Neural cell (in vitro differentiated cells): ENCODE results near the gene ROBO1. TPM values are rescaled to one million over a fixed set of nuclear protein-coding genes. Genes with fewer than 3 reads are reported as not detected.

Experiments used
- H2AFZ ChIP-seq: fragments of 200-600, 300-800 bp; sonication (generic), shearing (Covaris generic); 2 replicates; pipeline ENCODE4 v1.6.0; 2014; ENCODE audit warnings: low read depth, mild to moderate bottlenecking, antibody characterized with exemption, low read length, moderate library complexity
- H3F3A ChIP-seq: fragments of 200-600 bp; shearing (Covaris generic); 2 replicates; pipeline ENCODE4 v1.6.1; 2016; ENCODE audit warnings: mild to moderate bottlenecking, moderate library complexity, mixed read lengths, antibody characterized with exemption, low read length; ENCODE audit not compliant: insufficient read depth, poor library complexity, severe bottlenecking
- H3K27ac ChIP-seq: fragments of 200-600, 300-800 bp; sonication (generic), shearing (Covaris generic); 2 replicates; pipeline ENCODE4 v1.5.1; 2014; ENCODE audit warnings: mild to moderate bottlenecking, low read length, moderate library complexity
- H3K27me3 ChIP-seq: fragments of 300-800, 200-600 bp; sonication (generic), shearing (Covaris generic); 2 replicates; pipeline ENCODE4 v1.6.0; 2014; ENCODE audit warnings: mild to moderate bottlenecking, low read depth, low read length, moderate library complexity; ENCODE audit not compliant: insufficient read depth
- H3K36me3 ChIP-seq: fragments of 300-800, 200-600 bp; sonication (generic), shearing (Covaris generic); 2 replicates; pipeline ENCODE4 v1.5.1; 2014; ENCODE audit warnings: mild to moderate bottlenecking, antibody characterized with exemption, low read length, moderate library complexity; ENCODE audit not compliant: insufficient read depth
- H3K4me2 ChIP-seq: fragments of 300-800, 200-600 bp; sonication (generic), shearing (Covaris generic); 2 replicates; pipeline ENCODE4 v1.6.0; 2014; ENCODE audit warnings: mild to moderate bottlenecking, low read length
- H3K4me3 ChIP-seq: fragments of 300-800, 200-600 bp; sonication (generic), shearing (Covaris generic); 2 replicates; pipeline ENCODE4 v1.5.1; 2014; ENCODE audit warnings: mild to moderate bottlenecking, low read length, moderate library complexity
- H3K79me2 ChIP-seq: fragments of 200-600 bp; shearing (Covaris generic); replicated peaks from 2 replicates; pipeline ENCODE4 v1.6.0; 2014; ENCODE audit warnings: mild to moderate bottlenecking, low read length, moderate library complexity; ENCODE audit not compliant: insufficient read depth
- H3K9ac ChIP-seq: fragments of 300-800, 200-600 bp; sonication (generic), shearing (Covaris generic); 2 replicates; pipeline ENCODE4 v1.6.1; 2016; ENCODE audit warnings: mild to moderate bottlenecking, low read length, mixed read lengths
- H3K9me2 ChIP-seq: fragments of 200-600 bp; shearing (Covaris generic); 2 replicates; pipeline ENCODE4 v1.6.1; 2016; ENCODE audit warnings: mild to moderate bottlenecking, low read length, mixed read lengths; ENCODE audit not compliant: insufficient read depth
- H3K9me3 ChIP-seq: fragments of 200-600, 300-800 bp; sonication (generic), shearing (Covaris generic); 2 replicates; pipeline ENCODE4 v1.6.1; 2016; ENCODE audit warnings: mild to moderate bottlenecking, mixed run types, low read length, moderate library complexity, mixed read lengths
- H4K20me1 ChIP-seq: fragments of 200-600 bp; shearing (Covaris generic); 2 replicates; pipeline ENCODE4 v1.6.1; 2016; ENCODE audit warnings: mild to moderate bottlenecking, mixed run types; ENCODE audit not compliant: insufficient read depth
- CTCF ChIP-seq: fragments of 450-650 bp; IDR thresholded peaks from 2 replicates; pipeline ENCODE4 v1.5.1; 2014; ENCODE audit warnings: antibody characterized with exemption, mild to moderate bottlenecking, moderate library complexity; ENCODE audit not compliant: poor library complexity, severe bottlenecking
- EP300 ChIP-seq: fragments of 450-650 bp; conservative IDR thresholded peaks from 2 replicates; pipeline ENCODE4 v1.6.1; 2014; ENCODE audit warnings: antibody characterized with exemption, mild to moderate bottlenecking, moderate library complexity; ENCODE audit not compliant: poor library complexity, severe bottlenecking
- EZH2 ChIP-seq: fragments of 200-600, 300-800 bp; shearing (Covaris generic), sonication (generic); IDR thresholded peaks from 2 replicates; pipeline ENCODE4 v1.6.1; 2014; ENCODE audit warnings: antibody characterized with exemption, low read length, borderline replicate concordance, mild to moderate bottlenecking; ENCODE audit not compliant: insufficient read depth, poor library complexity, severe bottlenecking
- MXI1 ChIP-seq: fragments of 450-650 bp; conservative IDR thresholded peaks from 2 replicates; pipeline ENCODE4 v1.6.1; 2014; ENCODE audit warnings: antibody characterized with exemption, mild to moderate bottlenecking; ENCODE audit not compliant: poor library complexity, severe bottlenecking
- POLR2AphosphoS5 ChIP-seq: IDR thresholded peaks from 2 replicates; pipeline ENCODE4 v1.6.1; 2012
- RAD21 ChIP-seq: fragments of 450-650 bp; conservative IDR thresholded peaks from 2 replicates; pipeline ENCODE4 v1.6.1; 2014; ENCODE audit warnings: antibody characterized with exemption, mild to moderate bottlenecking, moderate library complexity
- REST ChIP-seq: IDR thresholded peaks from 2 replicates; pipeline ENCODE4 v1.6.1; 2012; ENCODE audit warnings: borderline replicate concordance
- SMC3 ChIP-seq: fragments of 450-650 bp; conservative IDR thresholded peaks from 2 replicates; pipeline ENCODE4 v1.6.1; 2014; ENCODE audit warnings: antibody characterized with exemption, mild to moderate bottlenecking, moderate library complexity; ENCODE audit not compliant: poor library complexity
- TAF1 ChIP-seq: IDR thresholded peaks from 2 replicates; pipeline ENCODE4 v1.6.1; 2012; ENCODE audit warnings: low read depth
- polyA plus RNA-seq: library from polyadenylated mRNA; depleted of rRNA; stranded (reverse); fragments of >200 nt; gene quantifications from 2 replicates; pipeline ENCODE4 v1.2.3, GENCODE V29; 2014

Gene ROBO1
- polyA plus RNA-seq, 1 donor from 2014 or later: 183 TPM

GRCh38 chr3:79378064-79378463 lies 389.7 kb downstream of the ROBO1 start:
- Histone ChIP-seq H3K4me2 (no peak overlapping the region), H3K27ac (no peak overlapping the region), H3K79me2 (no peaks in the 10 kb centered on the region), H3K4me3 (no peak overlapping the region), H3K36me3 (no peaks in the 10 kb centered on the region), H2AFZ (no peak overlapping the region), H3K9ac (no peak overlapping the region), H3F3A (no peaks in the 10 kb centered on the region), H3K9me3 (no peaks in the 10 kb centered on the region), H3K9me2 (no peaks in the 10 kb centered on the region), H4K20me1 (no peaks in the 10 kb centered on the region), H3K27me3 (no peaks in the 10 kb centered on the region)
- TF ChIP-seq MXI1 (no peak), TAF1 (no peak), SMC3 (no peak), REST (no peak), RAD21 (no peak), EP300 (no peak), EZH2 (no peak), CTCF (no peak), POLR2AphosphoS5 (no peak)

DNA sequence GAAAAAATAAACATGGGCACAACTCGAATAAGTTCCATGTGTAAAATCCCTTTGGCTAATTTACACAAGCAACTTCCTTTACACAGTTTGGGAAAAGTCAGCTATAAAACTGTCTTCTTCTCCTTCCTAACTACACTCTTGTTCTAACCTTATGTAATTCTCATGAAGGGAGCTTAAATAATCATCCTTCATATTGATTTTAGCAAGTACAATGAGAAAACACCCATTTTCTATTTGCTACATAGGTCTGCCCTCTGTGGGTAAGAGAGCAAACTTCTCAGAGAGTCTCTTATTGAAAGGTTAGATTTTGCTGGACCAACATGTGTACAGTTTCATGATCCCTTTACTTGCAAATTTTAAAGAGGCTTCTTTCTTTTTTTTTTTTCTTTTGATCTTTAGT lies 398.5 kb downstream of the ROBO1 start:
- no peak overlapping the region for H3K9ac ChIP-seq
- H3K36me3 ChIP-seq: no peaks in the 10 kb centered on the region
- H4K20me1 ChIP-seq: no peaks in the 10 kb centered on the region
- no peak overlapping the region for H3K4me3 ChIP-seq
- H3K27ac ChIP-seq: no peak overlapping the region
- H3K4me2 ChIP-seq: no peak overlapping the region
- no peaks in the 10 kb centered on the region for H3K27me3 ChIP-seq
- H3K9me2 ChIP-seq: no peaks in the 10 kb centered on the region
- TF ChIP-seq SMC3: no peak
- TF ChIP-seq MXI1: no peak
- TF ChIP-seq EP300: no peak
- TF ChIP-seq REST: no peak
- no peaks in the 10 kb centered on the region for H3F3A ChIP-seq
- no peak overlapping the region for H2AFZ ChIP-seq
- H3K79me2 ChIP-seq: no peaks in the 10 kb centered on the region
- peaks cover 5% of the 10 kb centered on the region for H3K9me3 ChIP-seq
